Measurements from ENCODE around the gene TGIF1.
"Not testable (repeated sequence)": the region's sequence is repeated elsewhere in the genome, so short reads cannot be mapped to it uniquely, and the experiment has no call there.

The TGIF1 gene

DNA sequence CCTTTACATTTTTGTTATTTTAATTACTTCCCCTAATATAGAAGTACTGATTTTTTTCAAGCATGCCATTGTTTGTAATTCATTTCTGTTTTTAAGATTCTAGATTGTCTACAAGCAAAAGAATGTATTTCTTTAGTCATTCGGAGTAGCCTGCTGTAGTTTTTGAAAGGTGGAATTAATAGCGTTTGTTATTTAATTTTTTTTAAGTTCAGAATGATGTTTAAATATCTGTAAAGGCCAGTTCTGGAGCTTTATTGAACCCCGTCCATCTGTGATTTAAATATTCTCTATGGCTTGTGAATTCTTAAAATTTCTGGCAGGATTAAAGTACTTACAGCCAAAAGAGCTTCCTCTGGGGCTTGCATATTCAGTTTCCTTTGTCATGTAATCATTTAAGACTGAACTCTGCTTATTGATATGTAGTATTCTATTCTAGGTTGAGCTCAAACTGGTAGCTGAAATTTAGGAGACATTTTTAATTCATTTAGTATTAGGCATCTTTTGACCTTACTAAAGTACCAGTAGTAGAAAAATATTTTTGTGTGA is 5.2 kb downstream of the TGIF1 start:
- DNase-seq (ENCODE audit: low read depth in 3 of 3, low spot score in 1 of 3), result no peak

DNA sequence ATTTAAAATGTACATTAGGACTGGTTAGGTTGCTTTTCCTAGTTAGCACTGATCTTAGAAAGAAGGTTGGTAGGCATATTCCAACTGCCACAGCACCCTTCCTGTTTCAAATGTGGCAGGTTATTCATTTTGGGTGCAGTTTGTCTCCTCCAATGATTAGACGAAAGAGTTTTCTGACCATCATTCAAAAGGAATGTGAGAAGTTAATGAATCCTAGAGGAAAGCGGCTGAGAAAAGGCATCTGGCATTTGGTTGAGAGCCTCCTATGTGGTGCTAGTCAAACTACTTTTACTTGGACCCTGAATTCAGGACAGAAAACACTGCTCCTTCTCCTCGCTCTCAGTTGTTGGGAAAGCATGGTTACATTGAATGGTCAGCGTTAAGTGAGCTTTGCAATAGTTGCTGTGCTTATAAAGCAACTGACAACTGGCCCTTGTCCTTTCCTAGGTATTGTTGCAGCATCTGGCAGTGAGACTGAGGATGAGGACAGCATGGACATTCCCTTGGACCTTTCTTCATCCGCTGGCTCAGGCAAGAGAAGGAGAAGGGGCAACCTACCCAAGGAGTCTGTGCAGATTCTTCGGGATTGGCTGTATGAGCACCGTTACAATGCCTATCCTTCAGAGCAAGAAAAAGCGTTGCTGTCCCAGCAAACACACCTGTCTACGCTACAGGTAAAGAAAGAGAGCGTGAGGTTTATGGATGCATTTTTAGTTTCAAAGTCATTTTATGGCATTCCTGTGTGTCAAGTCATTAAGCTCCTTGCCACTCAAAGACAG is 6.1 kb downstream of the TGIF1 start:
- no peak for DNase-seq (ENCODE audit: low read depth in 3 of 3, low spot score in 1 of 3)

DNA sequence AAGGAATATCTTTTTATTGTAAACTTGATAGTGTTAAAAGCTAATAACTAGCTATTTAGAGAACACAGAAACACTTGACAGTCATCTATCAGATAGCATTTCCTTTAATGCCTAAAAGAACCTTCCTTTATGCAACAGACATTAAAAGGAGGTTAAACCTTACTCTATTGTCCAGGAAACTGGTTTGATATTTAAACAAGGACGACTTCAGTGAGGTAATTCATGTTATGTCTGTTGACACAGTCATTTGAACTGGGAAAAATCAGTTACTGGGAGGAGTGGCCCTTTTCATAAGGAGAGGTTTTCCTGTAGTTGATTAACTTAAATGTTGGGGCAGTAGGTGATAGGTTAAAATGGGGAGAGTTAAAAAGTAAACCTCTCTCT is 6.7 kb downstream of the TGIF1 start:
- DNase-seq (ENCODE audit: low read depth in 3 of 3, low spot score in 1 of 3), result no peak

DNA sequence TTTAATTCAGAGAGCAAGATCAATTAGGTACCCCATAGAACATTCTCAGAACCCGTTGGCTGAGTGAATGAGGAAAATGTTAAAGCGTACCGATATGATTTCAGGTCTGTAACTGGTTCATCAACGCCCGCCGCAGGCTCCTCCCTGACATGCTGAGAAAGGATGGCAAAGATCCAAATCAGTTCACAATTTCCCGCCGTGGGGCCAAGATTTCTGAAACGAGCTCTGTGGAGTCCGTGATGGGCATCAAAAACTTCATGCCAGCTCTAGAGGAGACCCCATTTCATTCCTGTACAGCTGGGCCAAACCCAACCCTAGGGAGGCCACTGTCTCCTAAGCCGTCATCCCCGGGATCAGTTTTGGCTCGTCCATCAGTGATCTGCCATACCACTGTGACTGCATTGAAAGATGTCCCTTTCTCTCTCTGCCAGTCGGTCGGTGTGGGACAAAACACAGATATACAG is 7.3 kb downstream of the TGIF1 start:
- no peak for DNase-seq (ENCODE audit: low read depth in 3 of 3, low spot score in 1 of 3)

DNA sequence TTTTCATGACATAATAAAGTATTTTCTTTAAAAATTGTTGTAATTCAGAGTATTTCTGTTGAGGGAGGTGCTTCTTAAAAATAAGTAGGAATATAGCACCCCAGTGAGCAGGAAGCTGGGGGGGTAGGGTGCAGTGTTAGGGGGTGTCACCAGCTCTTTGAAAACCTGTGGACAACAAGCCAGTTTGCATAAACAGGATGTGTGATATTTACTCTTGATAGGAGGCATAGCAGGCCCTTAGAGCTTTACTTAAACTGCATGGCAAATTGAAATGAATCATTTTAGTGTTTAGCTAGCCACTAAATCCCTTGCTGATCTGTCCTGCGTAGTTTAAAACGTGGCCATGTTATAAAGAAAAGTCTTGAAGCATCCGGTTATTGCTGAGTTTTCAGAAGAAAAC is 8.4 kb downstream of the TGIF1 start:
- no peak for DNase-seq (ENCODE audit: low read depth in 3 of 3, low spot score in 1 of 3)

DNA sequence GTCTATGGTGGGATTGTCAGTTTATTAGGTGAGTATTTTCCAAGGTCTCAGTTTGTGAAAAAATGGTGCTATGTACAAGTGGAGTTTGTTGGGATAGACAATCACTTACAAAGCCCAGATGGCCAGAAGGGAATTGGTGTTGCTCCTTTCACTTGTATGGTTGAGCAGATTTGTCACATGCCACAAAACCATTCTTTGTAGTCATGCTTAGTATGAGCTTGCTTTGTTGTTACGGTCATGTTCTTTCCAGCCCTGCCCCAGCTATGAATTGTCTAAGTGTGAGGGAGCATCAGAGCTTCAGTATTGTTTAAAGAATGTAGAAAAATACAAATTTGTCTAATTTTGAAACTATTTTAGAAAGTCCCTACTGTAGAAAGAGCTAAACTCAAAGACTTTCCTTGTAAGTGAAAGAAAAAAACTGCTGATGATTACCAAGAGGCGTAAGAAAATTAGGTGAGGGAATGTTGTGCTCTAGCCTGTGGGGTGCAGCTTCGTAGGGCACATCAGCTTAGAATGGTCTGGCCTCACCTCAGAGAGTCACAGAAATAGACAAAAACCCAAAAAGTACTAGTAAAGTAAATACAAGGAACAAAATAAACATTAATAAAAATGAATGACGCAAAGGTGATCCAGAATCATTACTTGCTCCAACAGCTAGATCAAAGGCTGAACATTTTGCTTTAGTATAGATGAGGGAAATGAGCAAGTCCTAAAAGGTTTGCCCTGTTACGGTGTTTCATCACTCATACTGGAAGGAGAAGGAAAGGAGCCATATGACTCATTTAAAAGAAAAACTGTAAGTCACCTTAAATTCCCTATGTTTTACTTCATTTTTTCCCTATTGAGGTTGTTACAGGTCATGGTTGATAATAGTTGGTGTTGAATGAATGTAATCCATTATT is 9.2 kb downstream of the TGIF1 start:
- no peak for DNase-seq (ENCODE audit: low read depth in 3 of 3, low spot score in 1 of 3)

DNA sequence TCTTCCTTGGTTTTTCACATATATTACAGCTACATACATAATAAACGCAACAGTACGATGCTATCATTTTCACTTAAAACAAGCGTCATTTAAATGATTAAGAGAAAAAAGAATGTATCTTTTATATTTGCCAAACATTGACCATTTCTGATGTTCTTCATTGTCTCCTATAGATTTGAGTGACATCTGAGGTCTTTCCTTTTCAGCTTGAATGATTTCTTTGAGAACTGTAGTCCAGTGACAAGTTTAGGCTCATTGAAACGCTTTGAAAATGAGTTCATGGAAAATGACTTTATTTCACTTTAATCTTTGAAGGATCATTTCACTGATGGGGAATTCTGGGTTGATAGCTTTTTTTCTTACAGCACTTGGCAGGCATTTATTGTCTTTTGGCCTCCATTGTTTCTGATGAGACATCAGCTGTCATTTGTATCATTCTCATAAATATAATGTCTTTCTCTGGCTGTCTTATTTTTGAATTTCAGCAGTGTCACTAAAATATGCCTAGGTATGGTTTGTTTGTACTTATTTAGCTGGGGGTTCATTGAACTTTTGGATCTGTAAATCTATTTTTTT is 10.9 kb downstream of the TGIF1 start:
- no peak for DNase-seq (ENCODE audit: low read depth in 3 of 3, low spot score in 1 of 3)

DNA sequence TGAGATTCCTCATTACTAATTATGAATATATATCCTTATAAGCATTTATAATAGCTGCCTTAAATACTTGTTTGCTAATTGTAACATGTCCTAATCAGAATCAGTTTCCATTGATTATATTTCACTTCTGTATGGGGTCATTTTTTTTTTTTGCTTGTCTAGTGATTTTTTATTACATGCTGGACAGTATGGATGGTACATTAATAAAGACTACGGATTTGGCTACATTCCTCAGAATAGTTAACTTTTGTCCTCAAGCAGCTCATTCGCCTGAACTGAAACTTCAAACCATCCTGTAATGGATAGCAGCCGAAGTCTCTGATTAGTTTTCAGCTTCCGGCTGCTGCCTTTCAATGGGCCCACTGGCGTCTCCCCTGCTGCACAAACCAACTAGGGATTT is 11.7 kb downstream of the TGIF1 start:
- no peak for DNase-seq (ENCODE audit: low read depth in 3 of 3, low spot score in 1 of 3)

DNA sequence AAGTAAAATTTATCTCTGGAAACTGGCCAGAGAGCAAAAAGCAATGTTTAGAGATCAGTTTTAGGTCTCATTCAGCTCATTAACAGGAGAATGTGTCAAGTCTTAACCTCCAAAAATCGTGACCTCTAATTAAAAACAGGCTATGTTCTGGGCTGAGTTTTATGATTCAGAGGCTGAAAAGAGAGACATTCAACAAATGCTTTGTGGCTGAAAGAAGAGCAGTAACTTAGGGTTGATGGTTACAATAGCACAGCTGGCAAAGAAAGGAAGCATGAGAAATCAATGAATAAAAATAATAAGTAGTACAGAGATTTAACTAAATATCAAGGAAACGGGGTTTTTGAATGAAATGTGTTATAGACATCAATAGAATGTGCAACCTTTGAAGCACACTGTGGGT is 13.1 kb downstream of the TGIF1 start:
- DNase-seq (ENCODE audit: low read depth in 3 of 3, low spot score in 1 of 3), result no peak

DNA sequence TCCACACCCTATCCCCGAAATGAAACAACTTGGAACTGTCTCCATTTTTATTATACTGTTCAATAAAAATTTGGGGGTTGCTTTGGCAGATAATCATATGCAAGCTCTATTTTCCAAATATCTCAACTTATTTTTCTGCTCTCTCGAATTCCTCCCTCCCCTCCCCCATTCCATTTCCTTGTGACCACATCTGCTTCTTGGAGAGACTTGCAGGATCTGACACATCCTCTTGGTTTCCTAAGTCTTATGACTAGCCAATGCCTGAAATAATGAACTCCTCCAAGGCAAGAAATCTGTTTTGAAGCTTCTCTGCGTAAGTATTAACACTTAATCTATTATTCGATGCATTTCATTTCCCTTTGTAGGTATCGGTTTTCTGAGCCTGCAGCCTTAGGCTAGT is 16.1 kb downstream of the TGIF1 start:
- DNase-seq (ENCODE audit: low read depth in 3 of 3, low spot score in 1 of 3), result no peak

DNA sequence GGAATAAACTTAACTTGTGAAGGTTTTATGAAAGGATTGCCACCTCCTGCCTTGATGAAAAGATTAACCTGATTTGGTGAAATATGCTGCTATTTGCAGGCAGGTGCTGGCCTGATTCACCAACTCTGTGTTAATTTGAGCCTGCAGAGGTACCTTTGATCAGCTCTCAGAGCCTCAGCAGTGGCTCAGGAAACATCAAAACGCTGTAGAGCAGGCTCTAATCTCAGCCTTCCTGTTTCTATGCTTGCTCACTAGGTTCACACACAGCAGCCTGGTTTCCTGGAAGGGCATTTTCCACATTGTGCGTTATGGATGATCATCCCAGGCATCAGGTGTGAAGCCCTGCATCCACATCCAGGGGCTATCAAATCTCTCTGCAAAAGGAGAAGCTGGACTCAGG is 16.9 kb downstream of the TGIF1 start:
- no peak for DNase-seq (ENCODE audit: low read depth in 3 of 3, low spot score in 1 of 3)

DNA sequence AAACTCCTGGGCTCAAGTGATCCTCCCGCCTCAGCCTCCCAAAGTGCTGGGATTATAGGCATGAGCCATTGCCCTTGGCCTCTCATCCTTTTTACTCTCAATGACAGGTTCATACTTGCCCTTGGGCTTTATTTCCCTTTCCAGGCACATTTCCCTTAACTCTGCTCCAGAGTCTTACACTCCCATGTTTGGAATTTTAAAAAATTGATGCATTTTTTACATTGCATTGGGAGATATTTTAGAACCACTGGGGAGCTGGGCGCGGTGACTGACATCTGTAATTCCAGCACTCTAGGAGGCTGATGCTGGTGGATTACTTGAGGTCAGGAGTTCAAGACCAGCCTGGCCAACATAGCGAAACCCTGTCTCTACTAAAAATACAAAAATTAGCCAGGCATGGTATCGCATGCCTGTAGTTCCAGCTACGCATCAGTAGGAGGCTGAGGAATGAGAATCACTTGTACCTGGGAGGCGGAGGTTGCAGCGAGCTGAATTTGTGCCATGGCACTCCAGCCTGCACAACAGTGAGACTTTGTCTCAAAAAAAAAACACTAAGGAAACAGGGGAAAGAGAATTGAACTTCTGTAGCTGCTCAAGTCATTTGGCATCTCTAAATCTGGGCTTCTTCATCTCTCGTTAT is 18.2 kb downstream of the TGIF1 start:
- DNase-seq (ENCODE audit: low read depth in 3 of 3, low spot score in 1 of 3), result no peak

DNA sequence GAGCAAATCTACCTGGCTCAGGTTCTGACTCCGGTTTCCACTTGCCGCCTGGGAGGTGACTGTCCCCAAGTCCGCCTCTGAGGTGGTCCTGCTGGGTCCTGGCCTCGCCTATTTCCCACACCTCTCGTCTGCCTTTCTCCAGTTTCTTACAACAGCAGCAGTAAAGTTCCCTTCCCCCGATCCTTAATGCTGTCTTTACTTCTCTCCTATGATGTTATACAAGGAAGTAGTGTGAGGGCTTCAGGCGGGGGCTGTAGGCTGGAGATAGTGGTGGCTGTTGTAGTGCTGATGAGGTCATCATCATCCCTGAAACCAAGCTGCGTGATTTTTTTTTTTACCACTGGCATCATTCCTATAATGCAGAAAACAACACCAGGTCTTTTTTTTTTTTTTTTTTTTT is 18.9 kb downstream of the TGIF1 start:
- DNase-seq (ENCODE audit: low read depth in 3 of 3, low spot score in 1 of 3), result no peak

DNA sequence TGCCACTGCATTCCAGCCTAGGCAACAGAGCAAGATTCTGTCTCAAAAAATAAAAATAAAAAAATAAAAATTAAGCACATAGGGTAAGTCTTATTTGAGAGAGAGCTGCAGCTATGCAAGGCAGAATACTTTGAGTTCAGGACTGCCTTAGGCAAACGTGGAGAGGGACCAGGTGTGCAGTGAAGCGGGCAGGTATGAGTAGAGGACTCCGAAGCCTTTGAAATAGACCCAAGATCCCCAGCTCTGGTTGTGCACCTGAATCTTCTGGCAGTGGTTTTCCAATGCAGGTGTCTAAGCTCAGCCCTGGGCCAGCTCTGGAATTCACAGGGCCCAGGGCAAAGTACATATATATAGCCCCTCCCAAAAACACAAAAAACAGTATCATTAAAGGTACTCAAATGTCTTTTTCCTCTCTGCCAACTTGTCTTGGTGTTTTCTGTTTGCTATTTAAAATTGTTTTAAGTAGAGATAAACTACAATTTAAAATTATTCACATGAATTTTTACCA is 21.2 kb downstream of the TGIF1 start:
- no peak for DNase-seq (ENCODE audit: low read depth in 3 of 3, low spot score in 1 of 3)

DNA sequence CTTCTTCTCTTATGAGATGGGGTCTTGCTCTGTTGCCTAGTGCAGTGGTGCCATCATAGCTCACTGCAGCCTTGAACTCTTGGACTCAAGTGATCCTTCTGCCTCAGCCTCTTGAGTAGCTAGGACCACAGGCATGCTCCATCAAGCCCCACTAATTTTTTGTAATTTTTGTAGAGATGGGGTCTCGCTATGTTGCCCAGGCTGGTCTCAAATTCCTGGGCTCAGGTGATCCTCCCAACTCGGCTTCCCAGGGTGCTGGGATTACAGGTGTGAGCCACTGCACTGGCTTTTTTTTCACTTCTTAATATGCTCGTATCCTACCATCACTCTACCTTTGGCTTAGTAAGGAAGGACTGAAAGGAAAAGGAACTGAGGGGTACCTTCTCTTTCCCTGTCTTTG is 22.1 kb downstream of the TGIF1 start:
- DNase-seq (ENCODE audit: low read depth in 3 of 3, low spot score in 1 of 3), result not testable (repeated sequence)

DNA sequence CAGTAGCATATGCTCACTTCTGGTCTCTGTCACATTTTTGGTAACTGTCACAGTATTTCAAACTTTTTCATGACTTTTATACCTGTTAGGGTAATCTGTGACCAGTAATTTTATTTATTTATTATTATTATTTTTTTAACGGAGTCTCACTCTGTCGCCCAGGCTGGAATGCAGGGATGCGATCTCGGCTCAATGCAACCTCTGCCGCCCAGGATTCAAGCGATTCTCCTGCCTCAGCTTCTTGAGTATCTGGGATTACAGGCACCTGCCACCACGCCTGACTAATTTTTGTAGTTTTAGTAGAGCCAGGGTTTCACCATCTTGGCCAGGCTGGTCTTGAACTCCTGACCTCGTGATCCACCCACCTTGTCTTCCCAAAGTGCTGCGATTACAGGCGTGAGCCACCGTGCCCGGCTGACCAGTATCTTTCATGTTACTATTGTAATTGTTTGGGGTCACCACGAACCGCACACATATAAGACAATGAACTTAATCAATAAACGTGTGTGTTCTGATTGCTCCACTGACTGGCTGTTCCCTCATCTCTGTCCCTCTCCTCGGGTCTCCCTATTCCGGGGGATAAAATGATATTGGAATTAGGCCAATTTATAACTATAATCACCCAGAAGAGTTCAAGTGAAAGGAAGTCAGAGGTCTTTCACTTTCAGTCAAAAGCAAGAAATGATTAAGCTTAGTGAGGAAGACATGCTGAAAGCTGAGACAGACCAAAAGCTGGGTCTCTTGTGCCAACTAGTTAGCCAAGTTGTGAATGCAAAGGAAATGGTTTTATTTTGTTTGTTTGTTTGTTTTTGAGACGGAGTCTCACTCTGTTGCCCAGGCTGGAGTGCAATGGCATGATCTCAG is 22.9 kb downstream of the TGIF1 start:
- no peak for DNase-seq (ENCODE audit: low read depth in 3 of 3, low spot score in 1 of 3)

DNA sequence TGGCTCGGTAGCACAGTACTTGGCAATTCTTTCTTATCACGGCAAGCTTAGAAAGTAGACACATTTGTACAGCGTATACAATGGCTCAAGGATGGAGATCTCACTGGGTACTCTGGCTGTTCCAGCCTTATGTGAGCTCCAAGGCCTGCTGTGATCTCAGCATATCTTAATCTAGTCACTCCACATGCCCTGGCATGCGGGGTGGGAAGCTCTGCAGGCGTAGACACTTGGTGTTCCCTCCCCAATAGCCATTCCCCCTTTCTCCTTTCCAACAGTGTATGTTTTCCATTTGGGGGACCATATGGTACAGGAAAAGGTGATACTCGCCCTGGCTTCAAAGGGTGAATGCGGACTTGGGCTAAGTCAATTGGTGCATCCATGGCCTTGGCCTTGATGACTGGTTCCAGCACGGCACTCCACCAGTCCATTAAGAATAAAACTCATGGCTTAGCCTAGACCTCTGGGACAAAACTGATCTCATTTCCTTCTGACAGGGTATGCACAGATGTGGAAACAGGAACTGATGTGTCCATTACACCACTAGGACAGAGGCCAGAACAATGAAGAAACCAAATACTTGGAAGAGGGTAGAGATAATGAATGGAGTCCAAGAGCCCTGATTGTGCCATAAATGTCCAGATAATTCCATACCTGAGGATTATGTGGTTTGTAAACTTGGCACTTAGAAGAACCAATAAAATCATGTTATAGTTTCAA is 28.4 kb downstream of the TGIF1 start:
- no peak for DNase-seq (ENCODE audit: low read depth in 3 of 3, low spot score in 1 of 3)

DNA sequence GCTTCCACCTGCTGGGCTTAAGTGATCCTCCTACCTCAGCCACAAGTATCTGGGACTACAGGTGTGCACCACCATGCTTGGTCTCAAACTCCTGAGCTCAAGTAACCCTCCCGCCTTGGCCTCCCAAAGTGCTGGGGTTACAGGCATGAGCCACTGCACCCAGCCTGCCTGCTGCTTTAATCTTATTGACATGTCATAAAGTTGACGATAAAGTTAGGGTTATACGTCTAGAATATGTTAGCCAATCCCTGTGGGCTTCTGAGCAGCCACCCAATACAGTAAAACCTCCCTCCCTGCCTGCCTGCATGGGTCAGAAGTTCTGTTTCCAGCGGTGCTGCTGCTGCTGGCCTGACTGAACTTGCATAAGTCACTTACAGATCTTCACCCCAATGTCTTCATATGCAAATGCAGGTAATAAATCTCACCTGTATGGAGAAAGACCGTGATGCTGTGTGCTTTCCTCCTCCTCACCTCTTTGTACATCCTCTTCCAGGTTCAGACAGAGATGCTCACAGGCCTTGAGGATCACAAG is 30.1 kb downstream of the TGIF1 start:
- no peak for DNase-seq (ENCODE audit: low read depth in 3 of 3, low spot score in 1 of 3)

All from stimulated activated CD4-positive, alpha-beta T cell treated with anti-CD3 and anti-CD28 coated beads, TNF-alpha, amount 100 ng/mL, for 1 hour (primary cell).